HEK293T (cell line): Measurements from ENCODE around the gene IL1R1.

ENCODE experiments used
- HDGF ChIP-seq: fragments of 450-650 bp; IDR thresholded peaks from 2 replicates; pipeline ENCODE4 v1.6.1; 2017; ENCODE audit warnings: antibody characterized with exemption, borderline replicate concordance
- NFRKB ChIP-seq: fragments of 450-650 bp; IDR thresholded peaks from 2 replicates; pipeline ENCODE4 v1.6.1; 2016; ENCODE audit warnings: mild to moderate bottlenecking, moderate library complexity
- TF ChIP-seq, protein P1 (sequence below): fragments of 450-650 bp; IDR thresholded peaks from 2 replicates; pipeline ENCODE4 v1.6.1; 2016

DNA sequence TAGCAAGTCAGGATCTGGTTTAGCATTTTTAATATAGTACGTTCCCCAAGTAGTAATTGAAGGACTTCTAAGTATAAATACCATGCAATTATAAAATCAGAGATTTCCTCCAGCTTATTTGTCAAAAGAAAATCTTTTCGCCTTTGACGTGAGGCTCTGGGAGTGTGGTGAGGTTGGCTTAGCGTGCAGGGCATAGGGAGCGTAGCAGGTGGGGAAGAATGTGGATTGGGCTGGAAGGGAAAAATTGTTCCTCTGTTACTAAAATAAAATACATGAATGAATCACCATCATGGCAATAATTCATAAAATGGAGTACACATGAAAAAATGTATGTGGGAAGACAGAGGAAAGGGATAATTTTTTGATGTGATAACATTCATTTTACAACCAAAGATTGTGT lies 38.8 kb downstream of the IL1R1 start:
- TF ChIP-seq, protein P1, sequence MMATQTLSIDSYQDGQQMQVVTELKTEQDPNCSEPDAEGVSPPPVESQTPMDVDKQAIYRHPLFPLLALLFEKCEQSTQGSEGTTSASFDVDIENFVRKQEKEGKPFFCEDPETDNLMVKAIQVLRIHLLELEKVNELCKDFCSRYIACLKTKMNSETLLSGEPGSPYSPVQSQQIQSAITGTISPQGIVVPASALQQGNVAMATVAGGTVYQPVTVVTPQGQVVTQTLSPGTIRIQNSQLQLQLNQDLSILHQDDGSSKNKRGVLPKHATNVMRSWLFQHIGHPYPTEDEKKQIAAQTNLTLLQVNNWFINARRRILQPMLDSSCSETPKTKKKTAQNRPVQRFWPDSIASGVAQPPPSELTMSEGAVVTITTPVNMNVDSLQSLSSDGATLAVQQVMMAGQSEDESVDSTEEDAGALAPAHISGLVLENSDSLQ = no peak
- TF ChIP-seq HDGF = no peak
- no peak for TF ChIP-seq NFRKB
